ENCODE data around the gene SPEN.

DNA sequence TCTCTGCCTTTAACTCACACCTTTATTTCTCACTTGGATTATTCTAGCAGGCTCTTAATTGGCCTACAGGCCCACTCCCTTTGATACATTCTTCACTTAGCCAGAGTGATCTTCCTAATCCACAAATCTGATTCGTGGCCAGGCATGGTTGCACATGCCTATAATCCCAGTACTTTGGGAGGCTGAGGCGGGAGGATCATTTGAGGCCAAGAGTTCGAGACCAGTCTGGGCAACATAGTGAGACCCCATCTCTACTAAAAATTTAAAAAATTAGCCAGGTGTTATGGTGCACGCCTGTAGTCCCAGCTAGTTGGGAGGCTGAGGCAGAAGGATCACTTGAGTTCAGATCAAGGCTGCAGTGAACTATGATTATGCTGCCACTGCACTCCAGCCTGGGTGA lies 126.3 kb downstream of the SPEN start:
- no peak for TF ChIP-seq EZH2 (IDR thresholded peaks at IDR 0.05; ENCODE audit: borderline replicate concordance, low read length)
- TF ChIP-seq CTCF (IDR thresholded peaks at IDR 0.05; ENCODE audit: low read length), result no peak
